ENCODE results near the gene LCLAT1. TPM values are rescaled to one million over a fixed set of nuclear protein-coding genes. Genes with fewer than 3 reads are reported as not detected.

Gene LCLAT1
- total and polyA plus RNA-seq, 2 of the 4 experiments (the other 2 are of a cell fraction): 7.5 to 11.5 TPM

- Histone ChIP-seq H3K56ac (ENCODE audit: extremely low read depth, insufficient read depth, low read length) (no peak overlapping the region), H3K27ac (ENCODE audit: insufficient read depth, low read length) (no peak overlapping the region), H3K23ac (ENCODE audit: low read depth, low read length) (no peak overlapping the region), H3K4me3 (ENCODE audit: insufficient read depth, low read depth, low read length) (no peak overlapping the region), H3K4me2 (ENCODE audit: low read depth, low read length) (no peak overlapping the region), H3K18ac (ENCODE audit: low read depth, low read length) (no peak overlapping the region), H4K5ac (ENCODE audit: low read depth, low read length) (no peak overlapping the region), H2BK120ac (ENCODE audit: low read depth, low read length) (no peak overlapping the region), H4K91ac (ENCODE audit: insufficient read depth, low read depth, low read length) (no peak overlapping the region), H3K14ac (replicated peaks; ENCODE audit: low read depth, low read length) (no peak overlapping the region), H3K9ac (ENCODE audit: low read depth, low read length) (no peak overlapping the region), H2AFZ (replicated peaks; ENCODE audit: low read length, poor library complexity) (no peak overlapping the region), H4K8ac (ENCODE audit: low read depth in 2 of 2, low read length in 2 of 2) (no peak overlapping the region), H3K4ac (ENCODE audit: low read depth, low read length) (no peak overlapping the region), H3K27me3 (ENCODE audit: control insufficient read depth, insufficient read depth, low read length) (no peaks in the 10 kb centered on the region), H3K36me3 (ENCODE audit: control insufficient read depth, insufficient read depth, low read length) (no peaks in the 10 kb centered on the region), H2BK20ac (ENCODE audit: low read depth, low read length) (no peak overlapping the region), H3K4me1 (ENCODE audit: control insufficient read depth, insufficient read depth, low read length) (peaks cover 4% of the 10 kb centered on the region; the same call in 1 of the 2 replicates), H3K9me1 (ENCODE audit: insufficient read depth, low read length) (no peaks in the 10 kb centered on the region), H2AK5ac (ENCODE audit: low read depth, low read length) (no peak overlapping the region), H4K20me1 (ENCODE audit: insufficient read depth, low read length) (no peaks in the 10 kb centered on the region), H2BK15ac (ENCODE audit: low read depth, low read length) (no peak overlapping the region), H2AK9ac (replicated peaks; ENCODE audit: low read depth, low read length, poor library complexity) (no peak overlapping the region), H3K9me3 (ENCODE audit: control insufficient read depth, insufficient read depth, low read length) (no peaks in the 10 kb centered on the region), H3K79me1 (ENCODE audit: low read depth in 1 of 2, low read length in 2 of 2) (no peaks in the 10 kb centered on the region), H2BK5ac (ENCODE audit: low read depth, low read length, poor library complexity, severe bottlenecking) (no peak overlapping the region)
- ATAC-seq (ENCODE audit: low read depth): no peak
- POLR2A ChIA-PET (ENCODE audit: unreplicated experiment): no interaction called here
- intact Hi-C loops (cut with micrococcal nuclease): no loop called here
- dilution Hi-C loops (cut with HindIII; ENCODE audit: low sequenced_read_pairs, unreplicated experiment): no loop called here
- no CpG with 5 or more reads among the region's 2 CpGs for WGBS, 2 experiments (ENCODE audit: extremely low coverage in 2 of 2, insufficient read length in 1 of 2)
- in situ Hi-C loops (cut with MboI; ENCODE audit: low sequenced_read_pairs): no loop called here
- CTCF ChIA-PET: interaction anchor here (0.6 kb wide), 1 partner anchor 10 kb away, joined by 4 read pairs; no protein-coding TSS in a partner anchor
- TF ChIP-seq BHLHE40 (IDR thresholded peaks at IDR 0.05; ENCODE audit: low read depth, low read length): no peak
- BruUV-seq (replicated peaks): no TSS peak
- DNase-seq: no peak
Measured at GRCh38 chr2:30686000-30686399, 239.0 kb downstream of the LCLAT1 start.
